Cardiac septum (tissue), 1 donor: Measurements from ENCODE around the gene MOB2. TPM values are rescaled to one million over a fixed set of nuclear protein-coding genes. Genes with fewer than 3 reads are reported as not detected.

Experiments used
- DNase-seq: peaks from one replicate; pipeline ENCODE4 v3.0.0-alpha.2; 2020; ENCODE audit warnings: low spot score
- intact Hi-C: fragments of 100-400 bp; cut with DNase I; formaldehyde crosslinking; loops from one replicate; pipeline ENCODE4 v1.14.0; 2022
- total RNA-seq: library from RNA; stranded (reverse); fragmentation: NEBNext Ultra II Directional; extraction: Animal tissue kit (Norgen Biotek cat#: 25700); gene quantifications from one replicate; pipeline ENCODE4 v1.2.1, GENCODE V29; 2021
- donor health status: DM: no; HTN: no; CAD: no.

Gene MOB2
- total RNA-seq, 1 donor from 2014 or later = 48.5 TPM

DNA sequence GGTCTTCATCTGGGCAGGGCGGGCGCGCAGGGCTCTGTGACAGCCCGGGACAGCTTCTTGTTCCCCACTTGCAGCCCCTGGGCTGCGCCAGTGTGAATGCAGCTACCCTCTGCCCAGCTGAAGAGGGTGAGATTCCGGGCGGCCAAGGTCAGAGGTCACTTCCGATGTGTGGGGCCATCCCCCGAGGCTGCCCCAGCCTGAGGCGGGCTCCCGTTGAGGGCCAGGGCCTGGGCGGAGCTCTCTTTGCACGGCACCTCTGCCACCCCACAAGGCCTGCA lies 23.9 kb downstream of the MOB2 start:
- intact Hi-C loops = no loop called here
- no peak for DNase-seq

DNA sequence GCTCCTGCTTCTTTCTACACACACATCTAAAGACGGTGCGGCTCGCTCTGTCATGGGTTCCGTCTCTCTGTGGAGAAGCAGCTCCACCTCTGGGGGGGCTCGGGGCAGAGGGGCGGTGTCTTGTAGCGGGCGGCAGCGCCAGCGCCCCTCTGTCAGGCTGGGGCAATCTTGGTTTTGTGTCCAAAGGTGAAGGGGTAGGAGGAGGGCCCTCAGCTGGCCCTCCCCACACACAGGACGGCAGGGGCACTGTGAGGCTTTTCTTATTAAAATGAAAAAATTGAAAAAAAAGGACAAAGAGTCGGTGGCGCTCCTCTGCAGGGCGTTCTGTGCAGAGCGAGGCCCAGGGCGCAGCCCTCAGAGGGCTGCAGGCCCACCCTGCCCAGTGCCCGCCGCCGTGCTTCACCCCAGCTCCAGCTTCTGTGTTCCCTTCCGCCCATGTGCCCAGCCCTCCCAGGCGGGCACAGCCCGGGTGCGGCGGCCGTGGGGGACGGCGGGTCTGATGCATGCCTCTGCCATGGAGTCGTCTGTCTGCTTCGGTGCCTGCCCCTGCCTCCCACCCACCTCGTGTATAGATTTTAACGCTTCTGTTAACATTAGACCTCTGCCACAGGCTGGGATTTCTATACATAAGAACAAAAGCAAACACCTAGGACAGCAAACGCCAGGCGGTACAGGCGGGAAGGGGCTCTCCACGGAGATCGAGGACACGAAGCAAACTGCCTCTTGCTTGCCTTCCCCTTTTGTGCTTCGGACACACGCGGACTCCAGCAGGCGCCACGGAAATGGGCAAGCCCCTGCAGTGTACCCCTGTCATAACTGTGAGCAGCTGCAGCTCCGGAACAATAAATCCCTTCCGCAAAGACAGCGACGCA lies 24.5 kb downstream of the MOB2 start:
- DNase-seq = no peak
- intact Hi-C loops = no loop called here

DNA sequence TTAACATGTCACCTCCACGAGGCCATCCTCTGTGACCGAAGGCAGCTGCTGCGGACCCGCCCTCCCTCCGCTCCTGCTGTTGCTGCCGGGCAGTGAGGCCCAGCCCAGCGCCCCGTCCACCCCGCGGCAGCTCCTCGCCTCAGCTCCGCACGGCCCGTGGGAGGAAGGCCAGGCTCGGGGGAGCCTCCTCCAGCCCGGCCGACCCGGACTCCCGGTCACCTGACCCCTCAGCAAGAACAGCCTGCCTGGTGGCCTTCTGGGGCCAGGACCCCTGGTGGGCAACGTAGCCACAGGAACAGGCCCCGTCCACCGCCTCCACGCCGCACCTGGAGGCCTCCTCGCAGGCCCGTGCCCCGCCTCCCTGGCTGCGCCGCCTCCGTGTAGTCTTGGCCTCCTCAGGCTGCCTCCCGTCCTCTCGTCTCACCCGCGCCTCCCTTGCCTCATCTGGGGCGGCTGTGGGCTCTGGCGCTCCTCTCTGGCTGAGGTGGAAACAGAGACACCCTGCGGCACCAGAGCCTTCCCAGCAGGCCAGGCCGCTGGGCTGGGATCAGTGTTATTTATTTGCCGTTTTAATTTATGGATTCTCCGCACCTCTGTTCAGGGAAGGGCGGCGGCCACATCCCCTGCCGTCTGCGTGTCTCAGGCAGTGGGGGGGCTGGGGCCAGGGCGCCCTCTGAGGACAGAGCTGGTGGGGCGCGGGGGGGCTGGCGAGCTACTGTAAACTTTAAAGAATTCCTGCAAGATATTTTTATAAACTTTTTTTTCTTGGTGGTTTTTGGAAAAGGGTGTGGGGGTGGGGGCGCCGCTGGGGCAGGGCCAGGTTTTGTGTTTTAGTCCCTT lies 25.4 kb downstream of the MOB2 start:
- intact Hi-C loops = no loop called here
- DNase-seq = no peak

DNA sequence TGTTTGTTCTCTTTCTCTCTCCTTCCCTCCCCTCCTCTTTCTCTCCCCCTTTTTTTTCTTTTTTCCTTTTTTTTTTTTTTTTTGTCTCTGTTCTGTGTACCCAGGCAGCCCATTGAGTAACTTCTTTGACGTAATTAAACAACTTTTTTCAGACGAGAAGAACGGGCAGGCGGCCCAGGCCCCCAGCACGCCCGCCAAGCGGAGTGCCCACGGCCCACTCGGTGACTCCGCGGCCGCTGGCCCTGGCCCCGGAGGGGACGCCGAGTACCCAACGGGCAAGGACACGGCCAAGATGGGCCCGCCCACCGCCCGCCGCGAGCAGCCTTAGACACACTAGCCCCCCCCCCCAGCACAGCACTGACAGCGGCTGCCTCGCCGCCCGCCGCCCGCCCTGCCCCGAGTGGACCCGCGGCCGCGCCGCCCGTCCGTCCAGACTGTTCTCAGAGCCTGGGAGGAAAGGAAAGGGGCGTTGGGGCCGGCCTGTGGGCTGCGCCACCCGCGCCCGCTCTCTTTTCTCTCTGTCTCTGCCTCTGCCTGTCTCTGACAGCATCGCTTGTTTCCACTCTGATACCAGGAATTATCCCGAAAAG lies 26.1 kb downstream of the MOB2 start:
- intact Hi-C loops = no loop called here
- no peak for DNase-seq

DNA sequence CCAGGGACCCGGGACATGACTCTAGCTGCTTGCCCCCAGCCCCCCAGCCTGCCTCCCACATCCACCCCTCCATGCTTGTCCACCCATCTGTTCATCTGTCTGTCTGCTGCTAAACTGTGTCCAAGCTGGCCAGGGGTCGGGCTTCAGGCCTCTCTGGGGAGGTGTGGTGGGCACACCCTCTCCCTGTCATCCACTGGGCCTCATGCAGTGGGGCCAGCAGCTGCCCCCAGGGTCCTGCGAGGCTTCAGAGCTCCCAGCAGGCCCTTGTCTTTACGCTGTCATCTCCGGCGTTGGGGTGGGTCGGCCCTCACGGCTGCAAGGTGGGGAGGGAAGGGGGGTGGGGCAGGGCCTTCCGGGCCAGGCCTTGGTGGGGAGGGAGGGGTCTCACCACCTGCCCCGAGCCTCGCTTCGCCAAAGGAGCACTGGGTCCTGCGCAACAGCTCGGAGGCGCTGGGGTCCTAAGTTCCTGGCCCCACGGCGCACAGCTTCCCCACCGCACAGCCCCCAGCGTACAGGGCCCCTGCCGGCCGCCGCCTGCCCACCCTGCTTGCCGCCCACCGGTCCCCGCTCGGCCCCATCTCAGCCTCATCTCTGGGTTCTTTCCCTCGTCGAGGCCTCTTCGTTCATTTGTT lies 26.7 kb downstream of the MOB2 start:
- intact Hi-C loops = loop anchor here (5.0 kb wide), 1 partner anchor 57 kb away; no protein-coding TSS in a partner anchor
- DNase-seq = no peak

DNA sequence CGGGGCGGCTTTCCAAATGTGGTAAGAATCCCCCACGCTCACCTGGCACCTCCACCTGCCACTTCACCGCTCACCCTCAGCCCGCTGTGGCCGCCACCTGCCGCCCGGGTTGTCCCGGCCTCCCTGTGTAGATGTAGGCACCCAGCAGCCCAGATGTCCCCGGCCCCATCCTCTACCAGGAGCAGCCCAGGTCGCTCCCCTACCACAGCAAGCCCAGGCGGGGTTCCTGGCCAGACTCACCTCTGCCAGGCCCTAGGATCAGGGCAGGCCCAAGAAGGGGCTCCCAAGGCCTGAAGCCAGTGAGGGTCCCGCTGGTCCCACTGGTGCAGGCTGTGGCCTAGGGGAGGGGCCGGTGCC lies 27.4 kb downstream of the MOB2 start:
- intact Hi-C loops = loop anchor here (5.0 kb wide), 1 partner anchor 58 kb away; no protein-coding TSS in a partner anchor
- DNase-seq = no peak

DNA sequence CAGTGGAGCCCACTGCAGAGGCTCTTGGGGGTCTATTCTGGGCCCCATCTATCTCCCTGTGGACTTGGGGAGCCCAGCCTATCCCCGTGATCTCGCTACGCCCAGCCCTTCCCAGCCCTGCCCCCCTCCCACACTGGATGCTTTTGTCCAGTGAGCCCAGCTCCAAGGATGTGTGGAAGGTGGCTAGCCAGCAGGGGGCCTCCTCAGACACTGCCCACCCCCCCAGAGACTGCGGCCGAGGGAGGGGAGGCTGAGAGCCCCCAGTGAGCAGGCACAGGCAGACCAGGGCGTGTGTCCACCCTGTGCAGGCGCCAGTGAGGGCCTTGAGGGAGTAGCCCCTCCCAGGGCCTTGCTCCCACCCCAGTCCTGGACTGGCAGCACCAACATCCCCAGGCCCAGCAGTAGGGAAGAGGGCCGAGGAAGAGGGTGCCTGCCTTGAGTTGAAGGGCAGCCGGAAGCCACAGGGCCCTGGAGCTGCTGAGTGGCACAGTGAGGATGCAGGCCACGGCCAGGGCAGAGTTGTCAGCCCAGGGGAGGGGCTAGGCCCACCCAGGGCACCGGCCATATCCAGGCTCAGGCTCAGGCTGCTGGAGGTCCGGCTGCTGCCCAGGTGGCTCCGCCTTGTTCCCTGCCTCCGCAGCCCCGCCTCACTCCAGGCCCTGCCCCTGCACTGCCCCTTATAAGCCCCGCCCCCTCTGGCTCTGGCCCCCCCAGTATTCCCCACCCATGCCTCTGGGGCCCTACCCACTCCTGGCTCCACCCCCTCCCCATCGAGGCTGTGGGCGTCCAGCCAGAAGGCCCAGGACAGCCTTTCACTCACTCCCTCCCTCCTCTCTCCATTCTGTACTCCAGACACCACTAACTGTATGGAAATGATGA lies 28.0 kb downstream of the MOB2 start:
- intact Hi-C loops = loop anchor here (5.0 kb wide), 1 partner anchor 59 kb away; no protein-coding TSS in a partner anchor
- no peak for DNase-seq

DNA sequence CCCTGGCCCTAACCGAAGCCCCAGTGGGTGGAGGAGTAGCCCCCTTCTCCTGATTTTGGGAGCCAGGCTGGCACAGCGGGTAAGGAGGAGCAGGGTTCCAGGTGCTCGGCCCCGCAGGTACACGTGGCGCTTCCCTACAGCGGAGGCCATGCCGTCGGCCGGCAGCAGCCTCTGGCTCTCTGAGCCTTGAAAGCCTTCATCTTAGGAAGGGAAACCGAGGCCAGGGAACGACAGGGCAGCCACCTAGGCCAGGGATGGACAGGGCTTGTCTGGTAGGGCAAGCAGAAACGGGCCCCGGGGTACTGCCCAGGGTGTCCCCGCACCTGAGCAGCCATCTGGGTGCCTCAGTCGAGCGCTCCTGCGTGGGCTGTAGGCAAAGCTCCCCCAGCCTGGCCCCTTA lies 28.7 kb downstream of the MOB2 start:
- intact Hi-C loops = loop anchor here (5.0 kb wide), 1 partner anchor 59 kb away; no protein-coding TSS in a partner anchor
- DNase-seq = no peak

DNA sequence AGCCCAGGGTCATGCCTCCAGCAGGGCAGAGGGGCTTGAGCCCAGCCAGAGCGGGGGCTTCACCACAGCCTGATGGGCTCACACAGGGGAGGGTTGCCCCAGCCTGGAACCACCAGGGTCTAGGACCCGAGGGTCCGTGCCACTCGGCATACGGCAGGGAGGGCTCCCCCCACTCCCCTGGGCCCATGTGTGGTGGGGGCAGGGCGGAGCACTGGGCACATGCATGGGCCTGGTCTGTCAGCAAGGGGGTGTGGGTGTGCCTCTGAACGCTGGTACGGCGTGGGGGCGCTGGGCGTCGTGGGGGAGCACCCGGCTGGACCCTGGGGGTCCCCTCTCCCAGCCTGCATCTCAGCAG lies 29.3 kb downstream of the MOB2 start:
- no peak for DNase-seq
- intact Hi-C loops = loop anchor here (5.0 kb wide), 1 partner anchor 60 kb away; no protein-coding TSS in a partner anchor

DNA sequence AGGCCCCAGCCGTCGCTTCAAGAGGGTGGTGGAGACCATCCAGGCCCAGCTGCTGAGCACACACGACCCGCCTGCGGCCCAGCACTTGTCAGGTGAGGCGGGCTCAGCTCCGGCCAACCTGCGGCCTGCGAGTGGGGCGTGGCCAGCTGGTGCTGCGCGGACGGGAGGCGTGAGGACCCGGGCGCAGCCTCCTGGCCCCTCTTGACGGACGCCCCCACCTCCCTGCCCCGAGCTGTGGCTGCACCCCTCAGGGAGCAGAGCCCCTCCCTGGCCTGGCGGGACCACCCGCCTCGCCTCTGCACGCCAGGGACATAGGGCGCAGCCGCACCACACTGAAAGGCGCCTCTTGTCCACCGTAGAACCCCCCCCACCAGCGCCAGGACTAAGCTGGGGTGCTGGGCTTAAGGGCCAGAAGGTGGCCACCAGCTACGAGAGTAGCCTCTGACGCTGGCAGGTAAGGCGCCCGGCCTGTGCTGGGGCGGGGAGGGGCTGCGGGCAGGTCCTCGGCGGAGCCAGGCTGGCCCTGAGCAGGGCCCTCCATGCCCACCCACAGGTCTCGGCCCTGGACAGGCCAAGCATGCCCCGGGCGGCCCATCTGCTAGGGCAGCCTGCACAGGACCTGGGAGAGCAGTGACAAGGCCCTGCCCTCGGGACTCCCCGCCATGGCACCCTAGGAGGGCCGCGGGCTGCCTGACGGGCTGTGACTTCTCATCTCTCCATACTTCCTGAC lies 29.8 kb downstream of the MOB2 start:
- intact Hi-C loops = loop anchor here (5.0 kb wide), 1 partner anchor 61 kb away; no protein-coding TSS in a partner anchor
- DNase-seq = no peak

DNA sequence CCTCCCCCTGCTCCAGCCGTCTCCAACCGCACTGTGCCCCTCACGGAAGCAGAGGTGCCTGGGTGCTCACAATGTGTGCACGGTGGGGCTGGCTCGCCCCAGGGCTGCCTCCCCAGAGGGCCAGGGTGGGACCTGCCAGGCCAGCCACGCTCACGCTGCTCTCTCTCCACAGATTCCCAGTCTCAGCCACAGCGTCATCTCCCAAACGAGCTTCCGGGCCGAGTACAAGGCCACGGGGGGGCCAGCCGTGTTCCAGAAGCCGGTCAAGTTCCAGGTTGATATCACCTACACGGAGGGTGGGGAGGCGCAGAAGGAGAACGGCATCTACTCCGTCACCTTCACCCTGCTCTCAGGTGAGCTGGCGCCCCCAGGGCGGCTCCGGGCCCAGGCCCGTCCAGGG lies 30.4 kb downstream of the MOB2 start:
- no peak for DNase-seq
- intact Hi-C loops = loop anchor here (5.0 kb wide), 1 partner anchor 61 kb away; no protein-coding TSS in a partner anchor

DNA sequence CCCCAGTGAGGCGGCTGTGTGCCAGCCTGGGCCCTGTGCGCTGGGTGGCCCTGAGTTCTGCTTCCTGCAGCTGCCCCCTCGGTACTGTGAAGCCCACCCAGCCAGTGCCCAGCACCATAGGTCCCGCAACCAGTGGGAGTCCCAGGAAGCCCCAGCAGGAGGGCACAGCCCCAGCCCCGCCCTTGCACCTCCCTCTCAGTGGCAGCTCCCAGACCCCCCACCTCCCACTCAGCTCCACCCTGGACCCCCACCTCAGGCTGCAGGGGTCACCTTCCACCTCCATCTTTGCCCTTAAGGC lies 30.9 kb downstream of the MOB2 start:
- no peak for DNase-seq
- intact Hi-C loops = loop anchor here (5.0 kb wide), 1 partner anchor 62 kb away; no protein-coding TSS in a partner anchor

DNA sequence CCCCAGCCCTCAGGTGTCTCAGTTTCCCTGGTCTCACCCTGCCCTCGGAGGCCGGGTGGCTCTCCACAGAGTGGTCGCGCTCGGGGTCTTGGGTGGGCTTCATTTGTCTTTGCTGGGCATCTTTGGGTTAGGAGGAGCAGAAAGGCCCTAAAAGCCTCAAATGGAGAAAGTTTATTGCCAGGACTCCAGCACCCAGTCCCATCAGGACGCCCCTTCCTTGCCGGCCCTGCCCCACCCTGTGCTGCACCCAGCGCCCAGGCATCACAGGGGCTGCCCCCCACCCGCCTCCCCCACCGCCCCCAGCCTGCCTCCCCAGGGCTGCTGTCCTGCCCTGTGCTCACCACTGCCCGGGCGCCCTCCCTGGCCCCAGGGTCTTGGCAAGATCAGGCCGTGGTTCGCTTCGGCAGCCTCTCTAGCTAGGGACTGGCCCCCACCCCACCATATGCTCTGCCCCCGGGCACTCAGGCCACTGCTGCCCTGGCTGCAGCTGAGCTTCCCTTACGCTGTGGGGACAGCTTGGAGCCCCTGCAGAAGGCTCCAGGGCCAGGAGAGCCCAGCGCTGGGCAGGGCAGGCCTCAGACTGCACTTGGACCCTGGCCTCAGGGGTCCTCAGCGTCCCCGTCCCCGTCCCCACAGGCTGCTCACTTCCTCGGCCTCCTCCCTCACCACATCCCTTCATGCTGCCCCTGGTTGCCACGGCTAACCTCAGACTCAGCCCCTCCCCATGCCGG lies 31.4 kb downstream of the MOB2 start:
- intact Hi-C loops = loop anchor here (5.0 kb wide), 1 partner anchor 62 kb away; no protein-coding TSS in a partner anchor
- DNase-seq = no peak

DNA sequence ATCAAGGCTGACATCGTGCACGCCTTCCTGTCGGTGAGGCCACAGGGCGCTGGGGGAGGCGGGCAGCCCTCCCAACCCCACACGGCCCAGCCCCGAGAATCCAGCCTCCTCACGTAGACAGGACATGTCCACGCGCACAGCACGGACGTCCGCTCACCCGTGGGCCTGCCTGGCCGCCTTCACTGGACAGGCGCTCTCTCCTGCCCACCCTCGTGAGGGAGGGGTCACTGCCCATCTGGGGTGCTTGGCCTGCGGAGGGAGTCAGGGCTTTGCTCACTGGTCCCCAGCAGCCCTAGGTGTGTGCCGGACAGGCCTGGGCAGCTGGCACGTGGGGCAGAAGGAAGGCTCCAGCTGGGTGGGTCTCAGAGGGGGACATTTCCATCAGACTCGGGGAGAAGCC lies 32.0 kb downstream of the MOB2 start:
- no peak for DNase-seq
- intact Hi-C loops = no loop called here

DNA sequence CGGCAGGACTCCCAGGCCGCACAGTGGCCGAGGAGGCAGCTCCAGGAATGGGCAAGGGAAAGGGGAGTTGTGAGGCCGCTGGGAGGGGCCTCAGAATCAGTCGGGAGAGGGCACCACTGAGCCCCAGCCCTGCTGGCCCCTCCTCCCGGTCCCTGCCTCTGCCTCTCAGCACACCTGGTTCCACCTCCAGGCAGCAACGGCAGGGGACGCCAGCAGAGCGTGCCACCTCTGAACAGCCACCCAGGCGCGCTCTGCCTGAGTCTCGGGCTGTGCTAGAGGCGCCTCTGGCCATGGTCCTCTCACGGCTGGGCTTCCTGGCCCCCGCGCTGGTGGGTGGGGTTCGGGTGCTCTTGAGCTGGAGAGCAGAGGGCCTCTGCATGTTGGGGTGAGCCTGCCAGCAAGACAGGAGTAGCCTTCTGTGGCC lies 33.0 kb downstream of the MOB2 start:
- intact Hi-C loops = no loop called here
- DNase-seq = no peak

DNA sequence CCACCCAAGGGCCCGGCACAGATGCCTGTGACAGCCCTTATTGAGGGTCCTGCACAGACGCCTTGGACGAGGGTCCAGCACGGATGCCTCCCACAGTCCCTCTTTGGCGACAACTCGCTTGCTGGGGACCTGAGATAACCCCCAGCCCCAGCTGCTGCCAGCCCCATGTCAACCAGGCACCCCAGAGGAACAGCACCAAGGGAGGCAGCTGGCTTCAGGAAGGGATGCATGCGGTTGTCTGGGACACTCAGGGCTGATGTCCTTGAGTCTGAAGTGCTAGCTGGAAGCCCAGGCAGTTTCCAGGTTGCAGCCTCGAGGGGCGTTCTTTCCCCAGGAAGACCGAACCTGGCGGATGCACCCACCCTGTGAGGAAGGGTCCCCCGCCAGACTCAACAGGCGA lies 33.8 kb downstream of the MOB2 start:
- intact Hi-C loops = no loop called here
- DNase-seq = no peak

DNA sequence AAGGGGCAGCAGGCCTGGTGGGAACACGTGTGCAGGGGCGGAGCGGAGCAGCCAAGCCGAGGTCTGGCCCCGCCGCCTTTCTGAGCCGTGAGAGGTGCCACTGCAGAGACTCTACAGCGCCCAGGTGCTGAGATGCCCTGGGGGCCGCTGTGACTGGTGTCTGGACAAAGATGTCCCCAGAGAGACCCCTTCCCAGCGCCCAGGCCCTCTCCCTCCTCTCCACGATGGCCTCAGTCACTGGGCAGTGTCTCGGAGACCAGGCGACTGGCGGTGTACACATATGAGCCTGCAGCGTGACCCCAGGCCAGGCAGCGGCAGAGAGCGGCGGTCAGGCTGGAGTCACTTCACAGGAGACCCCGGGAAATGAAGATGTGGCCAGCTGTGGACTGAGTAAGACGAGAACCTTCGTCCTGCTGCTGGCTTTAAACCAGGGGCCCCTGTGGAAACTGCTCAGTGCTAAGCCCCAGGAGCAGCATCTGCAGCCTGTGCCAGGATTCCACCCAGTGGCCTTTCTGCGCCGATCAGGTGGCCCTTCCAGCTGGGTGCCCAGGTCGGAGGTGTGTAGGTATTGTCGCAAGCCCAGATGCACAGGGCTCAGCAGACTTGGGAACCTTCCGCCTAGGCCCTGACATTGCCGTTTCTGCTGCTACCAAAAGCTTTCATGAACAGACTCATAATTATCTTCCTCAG lies 34.7 kb downstream of the MOB2 start:
- intact Hi-C loops = no loop called here
- no peak for DNase-seq
